Activated T-helper 1 cell treated with anti-CD3 and anti-CD28 coated beads, Interleukin-12 subunit alpha, Interleukin-12 subunit beta, Interleukin-2, Interleukin-4 antibody, amounts not matched to agents 30 ng/mL and 10 ng/mL and 1 ng/mL, durations not matched to agents 14 hours and 24 hours and 36 hours (primary cell): ENCODE measurements around the gene DCDC2C. TPM values are rescaled to one million over a fixed set of nuclear protein-coding genes. Genes with fewer than 3 reads are reported as not detected.
A peak's percentile ranks its signal among the peaks of the same experiment; 100 is the strongest.
"Not testable (repeated sequence)": the region's sequence is repeated elsewhere in the genome, so short reads cannot be mapped to it uniquely, and the experiment has no call there.

Experiments
- DNase-seq: peaks from one replicate; pipeline ENCODE4 v3.0.0; 2021; ENCODE audit warnings: low spot score
- H3K27ac Mint-ChIP-seq: one replicate; pipeline ENCODE4 v1.8.0; 2021; ENCODE audit warnings: mild to moderate bottlenecking, mixed read lengths
- H3K27me3 Mint-ChIP-seq: one replicate; pipeline ENCODE4 v1.8.0; 2022; ENCODE audit warnings: mild to moderate bottlenecking, moderate library complexity, mixed read lengths; ENCODE audit not compliant: insufficient read depth
- H3K36me3 Mint-ChIP-seq: one replicate; pipeline ENCODE4 v1.8.0; 2021; ENCODE audit warnings: low read depth, mixed read lengths
- H3K4me1 Mint-ChIP-seq: one replicate; pipeline ENCODE4 v1.8.0; 2021; ENCODE audit warnings: low read depth, mixed read lengths
- H3K4me3 Mint-ChIP-seq: one replicate; pipeline ENCODE4 v1.8.0; 2021; ENCODE audit warnings: mild to moderate bottlenecking, moderate library complexity, mixed read lengths
- H3K9me3 Mint-ChIP-seq: one replicate; pipeline ENCODE4 v1.8.0; 2021; ENCODE audit warnings: mixed read lengths
- intact Hi-C: fragments of 100-400 bp; cut with micrococcal nuclease; formaldehyde crosslinking; loops from one replicate; pipeline ENCODE4 v1.15.1; 2024
- total RNA-seq: library from RNA; stranded (reverse); gene quantifications from 2 replicates; pipeline ENCODE4 v1.2.3, GENCODE V29; 2022

Gene DCDC2C, protein sequence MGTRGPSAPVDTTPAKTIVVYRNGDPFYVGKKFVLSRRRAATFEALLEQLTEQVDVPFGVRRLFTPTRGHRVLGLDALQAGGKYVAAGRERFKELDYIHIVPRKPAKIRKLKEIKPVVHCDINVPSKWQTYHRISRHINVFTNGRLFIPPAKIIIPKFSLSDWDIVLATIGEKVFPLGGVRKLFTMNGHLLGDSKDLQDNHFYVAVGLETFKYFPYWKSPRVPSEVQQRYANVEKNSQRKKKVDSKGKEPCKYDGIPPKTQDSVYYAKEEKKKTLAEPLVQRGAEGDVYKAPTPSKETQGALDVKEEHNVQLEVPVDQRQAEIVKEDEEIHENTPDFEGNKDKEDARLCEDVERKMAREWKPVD
- total RNA-seq = not detected in 2 replicates

- Mint-ChIP-seq H3K4me1 (no peaks in the 10 kb centered on the region), H3K36me3 (no peaks in the 10 kb centered on the region), H3K27me3 (peaks cover 7% of the 10 kb centered on the region), H3K4me3 (no peak within 1 kb of the TSS), H3K9me3 (no peaks in the 10 kb centered on the region), H3K27ac (no peak within 1 kb of the TSS)
- DNase-seq = no peak
- intact Hi-C loops = no loop called here
Observed at GRCh38 chr2:3703236-3703756, at the start of gene DCDC2C. DCDC2C (plus strand) TSS chr2:3703575; CDS start chr2:3703752, 177 bp downstream.

DNA sequence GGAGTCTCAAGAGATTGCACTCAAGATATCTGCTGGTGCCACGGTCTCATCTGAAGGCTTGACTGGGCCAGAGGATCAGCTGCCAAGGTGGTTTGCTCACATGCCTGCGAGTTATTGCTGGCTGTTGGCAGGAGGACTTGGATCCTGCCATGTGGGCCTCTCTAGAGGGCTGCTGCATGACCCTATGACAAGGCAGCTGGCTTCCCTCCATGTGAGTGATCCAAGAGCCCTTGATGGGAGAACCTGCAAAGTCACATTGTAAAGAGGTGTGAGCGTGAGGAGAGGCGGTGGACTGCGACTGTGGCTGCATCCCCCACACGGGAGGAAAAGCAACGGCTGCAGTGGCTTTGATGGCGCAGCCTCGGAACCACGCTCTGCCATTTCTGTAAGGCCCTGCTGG, 49.4 kb upstream of the DCDC2C start:
- peaks cover 2% of the 10 kb centered on the region for H3K27me3 Mint-ChIP-seq
- peak overlapping the region; percentile 26 for H3K4me3 Mint-ChIP-seq

DNA sequence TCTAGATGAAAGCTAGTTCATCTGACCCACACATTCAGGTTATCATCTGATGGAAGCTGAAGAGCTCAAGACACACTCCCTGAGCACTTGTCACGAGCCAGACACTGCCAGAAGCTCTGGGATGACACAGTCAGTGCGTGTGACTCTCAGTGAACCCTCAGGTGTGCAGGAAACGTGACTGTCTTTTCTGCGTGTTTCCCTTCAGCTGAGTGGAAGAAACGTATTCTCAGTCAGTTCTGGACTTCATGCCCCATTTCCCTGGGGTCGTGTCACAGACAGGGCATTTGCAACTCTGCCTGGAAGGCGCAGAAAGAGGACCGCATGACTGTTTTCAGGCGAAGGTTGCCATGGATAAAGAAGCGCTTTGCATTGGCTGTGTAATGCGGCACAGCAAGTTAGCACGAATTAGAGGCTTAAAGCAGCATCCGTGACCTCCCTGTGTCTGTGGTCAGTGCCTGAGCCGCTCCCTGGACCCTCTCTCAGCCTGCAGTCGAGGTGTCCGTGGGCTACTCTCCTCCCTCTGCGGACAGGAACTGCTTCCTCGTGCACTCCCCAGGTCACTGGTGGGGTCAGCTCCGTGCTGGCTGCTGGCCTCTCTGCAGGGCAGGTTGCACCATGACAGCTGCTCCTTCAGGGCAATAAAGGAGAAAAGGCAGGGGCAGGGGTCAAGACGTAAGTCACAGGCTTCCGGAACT, 48.7 kb upstream of the DCDC2C start:
- peaks cover 18% of the 10 kb centered on the region for H3K4me1 Mint-ChIP-seq
- intact Hi-C loops = no loop called here
- no peaks in the 10 kb centered on the region for H3K36me3 Mint-ChIP-seq
- no peak for DNase-seq
- no peak overlapping the region for H3K4me3 Mint-ChIP-seq
- H3K9me3 Mint-ChIP-seq = no peaks in the 10 kb centered on the region
- H3K27ac Mint-ChIP-seq = no peak overlapping the region
- peaks cover 2% of the 10 kb centered on the region for H3K27me3 Mint-ChIP-seq

More for the DNA sequence above, 49.4 kb upstream of the DCDC2C start:
- no peak for DNase-seq
- Mint-ChIP-seq H3K9me3 (no peaks in the 10 kb centered on the region), H3K27ac (no peak overlapping the region), H3K36me3 (no peaks in the 10 kb centered on the region), H3K4me1 (peaks cover 18% of the 10 kb centered on the region)
- intact Hi-C loops = no loop called here

DNA sequence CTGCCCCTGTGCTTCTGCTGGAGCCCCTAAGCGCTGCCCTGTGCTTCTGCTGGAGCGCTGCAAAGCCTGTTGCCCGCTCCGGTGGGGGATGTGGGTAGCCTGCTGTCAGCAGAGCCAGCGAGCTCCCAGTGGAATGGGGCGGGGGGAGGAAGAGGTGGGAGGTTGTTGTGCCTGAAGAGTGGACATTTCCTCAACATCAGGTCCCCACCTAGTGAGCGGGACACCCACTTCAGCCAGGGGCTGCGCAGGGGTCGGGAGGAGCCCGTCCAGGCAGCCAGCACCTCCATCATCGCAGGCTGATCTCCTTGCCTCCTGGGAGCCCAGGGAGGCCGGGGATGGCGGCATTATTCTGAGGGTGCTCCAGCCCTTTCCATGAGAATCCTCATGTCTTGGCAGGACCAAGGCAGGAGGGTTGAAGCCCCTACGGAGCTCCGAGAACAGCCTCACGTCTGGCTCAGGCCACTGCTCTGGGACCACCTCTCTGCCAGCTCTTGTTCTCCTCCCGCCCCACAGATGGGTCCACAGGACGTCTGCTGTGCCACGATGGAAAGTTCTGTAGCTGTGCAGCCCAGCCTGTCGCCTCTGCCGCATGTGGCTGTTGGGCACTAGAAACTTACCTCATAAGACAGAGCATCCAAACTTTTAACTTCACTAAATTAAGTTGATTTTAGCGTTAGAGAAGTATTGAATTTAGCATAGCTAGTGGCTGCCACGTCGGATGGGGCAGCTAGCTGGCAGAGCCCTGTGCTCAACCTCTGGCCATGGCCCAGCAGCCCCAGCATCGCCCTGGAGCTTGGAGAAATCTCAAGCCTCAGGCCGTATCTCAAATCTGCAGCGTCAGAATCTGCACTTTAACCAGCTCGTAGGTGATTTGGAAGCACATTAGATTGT, 47.3 kb upstream of the DCDC2C start:
- Mint-ChIP-seq H3K4me3 (no peak overlapping the region), H3K9me3 (no peaks in the 10 kb centered on the region), H3K36me3 (no peaks in the 10 kb centered on the region), H3K27ac (no peak overlapping the region), H3K27me3 (peaks cover 2% of the 10 kb centered on the region), H3K4me1 (peaks cover 21% of the 10 kb centered on the region)
- no peak for DNase-seq
- intact Hi-C loops = no loop called here

DNA sequence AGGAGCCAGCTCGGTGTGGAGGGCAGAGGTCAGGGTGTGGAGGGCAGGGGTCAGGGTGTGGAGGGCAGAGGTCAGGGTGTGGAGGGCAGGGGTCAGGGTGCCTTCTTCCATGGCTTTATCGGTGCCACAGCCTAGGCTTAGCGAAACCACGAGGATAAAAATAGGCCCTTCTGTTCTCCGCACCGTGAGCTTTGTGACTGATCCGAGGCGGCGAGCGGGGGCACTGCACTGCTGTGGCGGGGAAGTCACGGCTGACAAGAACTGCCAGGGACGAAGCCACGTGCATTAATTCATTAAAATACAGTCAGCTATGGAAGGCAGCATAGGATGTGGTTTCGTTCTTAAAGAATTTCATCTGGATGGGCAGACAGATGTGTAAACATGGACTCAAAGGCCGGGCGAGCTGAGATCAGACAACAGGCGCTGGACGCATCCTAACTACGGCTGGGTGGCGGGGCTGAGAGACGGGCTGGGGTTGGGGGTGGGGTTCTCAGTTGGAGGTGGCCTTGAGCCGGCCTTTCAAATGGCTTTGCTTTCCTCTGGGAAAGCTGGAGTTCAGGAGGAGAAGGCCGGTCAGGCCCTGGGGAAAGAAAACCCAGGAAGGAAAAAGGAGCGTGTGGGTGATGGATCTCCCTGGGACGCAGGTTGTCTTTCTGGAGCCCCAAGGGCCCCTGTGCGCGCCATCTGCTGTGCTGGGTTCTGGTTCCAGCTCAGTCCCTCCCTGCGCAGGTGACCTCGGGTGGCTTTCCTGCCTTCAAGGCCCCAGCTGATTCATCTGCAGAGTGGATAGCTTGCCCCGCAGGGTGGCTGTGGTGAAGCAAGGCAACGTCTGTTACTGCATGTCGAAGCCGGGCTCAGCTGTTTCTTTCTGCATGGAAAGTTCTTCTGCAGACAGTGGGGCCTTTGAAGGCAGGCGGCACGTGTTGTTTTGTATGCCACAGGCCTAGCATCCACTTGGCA, 46.3 kb upstream of the DCDC2C start:
- Mint-ChIP-seq H3K4me1 (peaks cover 12% of the 10 kb centered on the region), H3K27me3 (peaks cover 2% of the 10 kb centered on the region), H3K9me3 (no peaks in the 10 kb centered on the region), H3K36me3 (no peaks in the 10 kb centered on the region), H3K27ac (no peak overlapping the region), H3K4me3 (no peak overlapping the region)
- DNase-seq = no peak
- intact Hi-C loops = no loop called here

DNA sequence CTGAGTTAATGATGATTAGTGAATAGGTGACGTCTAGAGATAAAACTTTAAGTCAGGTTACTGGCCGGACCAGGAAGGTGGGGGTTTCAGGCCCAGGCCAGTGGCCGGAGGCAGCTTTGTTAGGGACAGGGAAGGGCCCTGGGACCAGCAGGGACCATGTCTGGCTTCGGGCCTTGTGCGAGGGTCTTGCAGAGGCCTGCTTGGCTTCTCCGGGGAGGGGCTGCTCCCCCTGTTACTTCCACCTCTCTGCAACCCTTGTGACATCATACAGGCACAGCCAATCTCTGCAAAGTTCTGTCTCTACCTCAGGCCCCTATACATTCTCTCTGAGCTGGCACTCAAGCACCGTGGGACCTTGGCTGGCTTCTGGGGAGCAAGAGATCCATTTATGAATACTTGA, 45.5 kb upstream of the DCDC2C start, which contains the start of gene ALLC:
ALLC (plus strand) TSS at position 320 of the 400 bp plus-strand sequence. CDS start 12,958 bp downstream, outside the sequence.
- H3K9me3 Mint-ChIP-seq = no peaks in the 10 kb centered on the region
- no peak within 1 kb of the TSS for H3K4me3 Mint-ChIP-seq
- no peak within 1 kb of the TSS for H3K27ac Mint-ChIP-seq
- H3K27me3 Mint-ChIP-seq = peaks cover 2% of the 10 kb centered on the region
- intact Hi-C loops = no loop called here
- no peaks in the 10 kb centered on the region for H3K36me3 Mint-ChIP-seq
- H3K4me1 Mint-ChIP-seq = peaks cover 9% of the 10 kb centered on the region
- no peak for DNase-seq

DNA sequence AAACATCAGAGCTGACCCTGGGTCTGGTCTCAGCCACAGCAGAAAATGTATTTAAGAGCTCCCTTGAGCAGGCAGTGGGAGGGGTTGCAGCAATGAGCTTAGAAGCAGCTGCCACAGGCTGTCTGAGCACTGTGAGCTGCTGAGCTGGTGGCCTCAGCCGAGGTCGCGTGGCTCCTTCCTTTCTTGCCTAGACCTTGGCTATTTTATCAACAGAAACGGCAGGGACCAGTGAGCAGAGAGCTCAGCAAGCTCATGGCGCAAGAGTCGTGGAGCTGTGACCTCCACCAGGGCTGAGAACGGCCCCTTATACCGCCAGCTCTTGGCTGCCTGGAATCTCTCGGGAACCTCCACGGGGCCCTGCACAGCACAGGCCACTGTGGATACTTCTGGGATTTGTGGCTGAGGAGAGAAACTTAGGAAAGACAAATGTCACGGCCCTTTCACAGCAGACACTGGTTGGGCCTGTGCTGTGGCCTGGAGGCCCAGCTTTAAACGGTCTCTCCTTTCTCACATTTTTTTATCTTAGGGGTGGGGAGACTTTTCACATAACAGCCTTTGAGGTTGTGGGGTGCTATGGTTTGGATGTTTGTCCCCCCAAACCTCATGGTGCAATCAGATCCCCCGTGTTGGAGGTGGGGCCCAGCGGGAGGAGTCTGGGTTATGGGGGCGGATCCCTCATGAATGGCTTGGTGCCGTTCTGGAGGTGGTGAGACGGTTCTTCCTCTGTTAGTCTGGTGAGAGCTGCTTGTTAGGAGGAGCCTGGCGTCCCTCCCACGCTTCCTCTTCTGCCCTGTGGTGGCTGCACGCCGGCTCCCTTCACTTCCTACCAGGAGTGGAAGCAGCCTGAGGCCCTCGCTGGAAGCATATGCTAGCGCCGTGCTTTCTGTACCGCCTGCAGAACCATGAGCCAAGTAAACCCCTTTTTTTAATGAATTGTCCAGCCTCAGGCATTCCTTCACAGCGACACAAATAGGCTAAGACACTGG, 43.6 kb upstream of the DCDC2C start:
- H3K4me1 Mint-ChIP-seq = peaks cover 9% of the 10 kb centered on the region
- H3K27ac Mint-ChIP-seq = no peak overlapping the region
- DNase-seq = no peak
- no peaks in the 10 kb centered on the region for H3K36me3 Mint-ChIP-seq
- H3K9me3 Mint-ChIP-seq = no peaks in the 10 kb centered on the region
- H3K27me3 Mint-ChIP-seq = no peaks in the 10 kb centered on the region
- intact Hi-C loops = no loop called here
- H3K4me3 Mint-ChIP-seq = no peak overlapping the region

DNA sequence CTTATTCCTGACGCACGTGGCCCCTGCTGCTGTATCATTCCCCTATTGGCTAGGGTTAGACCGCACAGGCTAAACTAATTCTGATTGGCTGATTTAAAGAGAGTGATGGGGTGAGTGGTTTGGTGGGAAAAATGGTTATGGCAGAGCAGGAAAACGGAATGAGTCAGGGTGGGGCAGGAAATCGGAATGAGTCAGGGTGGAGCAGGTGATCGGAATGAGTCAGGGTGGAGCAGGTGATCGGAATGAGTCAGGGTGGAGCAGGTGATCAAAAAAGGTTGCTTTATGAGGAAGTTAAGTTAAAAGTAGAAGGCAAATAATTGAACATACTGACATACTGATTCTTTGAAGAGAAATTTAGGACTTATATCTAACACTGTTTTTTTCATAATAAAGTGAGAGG, 42.7 kb upstream of the DCDC2C start:
- H3K4me3 Mint-ChIP-seq, DNase-seq, H3K27me3 Mint-ChIP-seq, H3K4me1 Mint-ChIP-seq, H3K9me3 Mint-ChIP-seq, H3K36me3 Mint-ChIP-seq, intact Hi-C loops, H3K27ac Mint-ChIP-seq: not testable (repeated sequence)

GRCh38 chr2:3661149-3661660, 42.2 kb upstream of the DCDC2C start:
- H3K4me1 Mint-ChIP-seq = peaks cover 9% of the 10 kb centered on the region
- no peaks in the 10 kb centered on the region for H3K9me3 Mint-ChIP-seq
- H3K4me3 Mint-ChIP-seq = no peak overlapping the region
- no peak overlapping the region for H3K27ac Mint-ChIP-seq
- no peaks in the 10 kb centered on the region for H3K36me3 Mint-ChIP-seq
- no peaks in the 10 kb centered on the region for H3K27me3 Mint-ChIP-seq
- intact Hi-C loops = no loop called here
- DNase-seq = no peak

DNA sequence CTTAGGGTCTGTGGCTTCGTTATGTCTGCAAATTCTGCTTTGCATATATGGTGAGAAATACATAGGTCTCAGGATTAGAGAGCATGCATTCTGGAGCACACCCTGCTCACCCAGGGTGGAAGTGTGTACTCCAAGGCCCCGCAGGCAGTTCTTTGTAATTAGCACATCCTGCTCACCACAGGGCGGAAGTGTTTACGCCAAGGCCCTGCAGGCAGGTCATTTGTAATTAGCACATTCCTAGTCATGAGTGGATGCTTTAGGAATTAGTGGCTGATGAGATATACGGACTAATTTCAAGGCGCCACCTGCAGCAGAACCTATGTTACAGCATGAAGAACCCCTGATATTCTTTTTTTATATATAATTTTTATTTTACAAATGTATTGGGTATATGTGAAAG, 41.1 kb upstream of the DCDC2C start:
- no peak overlapping the region for H3K27ac Mint-ChIP-seq
- H3K9me3 Mint-ChIP-seq = no peaks in the 10 kb centered on the region

DNA sequence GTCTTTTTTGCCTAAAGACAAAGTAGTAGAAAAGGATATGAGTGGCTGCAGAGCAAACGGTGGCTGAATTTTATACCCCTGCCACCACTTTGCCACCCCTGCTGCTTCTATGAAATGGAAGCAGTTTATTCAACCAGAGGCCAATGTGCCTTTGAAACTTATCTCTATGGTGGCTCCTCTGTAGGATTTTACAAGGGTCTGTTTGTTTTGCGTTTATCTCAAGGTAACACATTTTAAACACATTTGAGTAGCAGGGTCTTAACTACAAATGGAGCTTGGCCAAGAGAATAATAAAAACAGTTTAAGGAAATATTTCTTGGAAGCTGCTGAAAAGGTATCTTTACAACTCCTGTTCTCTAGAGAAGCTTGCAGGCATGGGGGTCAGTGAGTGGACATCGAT, 39.3 kb upstream of the DCDC2C start:
- Mint-ChIP-seq H3K27me3 (no peaks in the 10 kb centered on the region), H3K4me1 (peaks cover 9% of the 10 kb centered on the region), H3K36me3 (no peaks in the 10 kb centered on the region), H3K27ac (no peak overlapping the region), H3K9me3 (no peaks in the 10 kb centered on the region), H3K4me3 (no peak overlapping the region)
- no peak for DNase-seq
- intact Hi-C loops = no loop called here

More for the DNA sequence above, 41.1 kb upstream of the DCDC2C start:
- DNase-seq = no peak
- Mint-ChIP-seq H3K36me3 (no peaks in the 10 kb centered on the region), H3K27me3 (no peaks in the 10 kb centered on the region), H3K4me3 (no peak overlapping the region), H3K4me1 (peaks cover 9% of the 10 kb centered on the region)
- intact Hi-C loops = no loop called here
